Gastroesophageal sphincter (tissue), 3 donors: Measurements from ENCODE around the gene ARFGEF3.

Experiments used
- EP300 ChIP-seq: sonication (generic); formaldehyde crosslinking; IDR thresholded peaks from one replicate; pipeline ENCODE4 v1.6.1; 2017; ENCODE audit warnings: antibody characterized with exemption, mild to moderate bottlenecking
- POLR2A ChIP-seq, 2 donors: fragments of 450-650 bp; IDR thresholded peaks; one replicate each; pipeline ENCODE4 v1.6.1; 2017; ENCODE audit warnings: antibody characterized with exemption in 2 of 2, mild to moderate bottlenecking in 2 of 2, moderate library complexity in 1 of 2
- POLR2AphosphoS5 ChIP-seq: sonication (generic); formaldehyde crosslinking; IDR thresholded peaks from one replicate; pipeline ENCODE4 v1.6.1; 2017; ENCODE audit warnings: antibody characterized with exemption
- TF ChIP-seq, protein P1 (sequence below), 4 experiments: fragments of 200-600 bp in 2 of 4; fragments of 450-650 bp in 2 of 4; sonication (generic) in 1 of 4; IDR thresholded peaks; one replicate each; pipeline ENCODE4 v1.5.1; 2017 to 2019; ENCODE audit warnings: antibody characterized with exemption in 4 of 4, mild to moderate bottlenecking in 2 of 4, moderate library complexity in 2 of 4

GRCh38 chr6:138345565-138346285 is 184.0 kb downstream of the ARFGEF3 start:
- no peak for TF ChIP-seq POLR2A (IDR thresholded peaks at IDR 0.05)
- TF ChIP-seq, protein P1, sequence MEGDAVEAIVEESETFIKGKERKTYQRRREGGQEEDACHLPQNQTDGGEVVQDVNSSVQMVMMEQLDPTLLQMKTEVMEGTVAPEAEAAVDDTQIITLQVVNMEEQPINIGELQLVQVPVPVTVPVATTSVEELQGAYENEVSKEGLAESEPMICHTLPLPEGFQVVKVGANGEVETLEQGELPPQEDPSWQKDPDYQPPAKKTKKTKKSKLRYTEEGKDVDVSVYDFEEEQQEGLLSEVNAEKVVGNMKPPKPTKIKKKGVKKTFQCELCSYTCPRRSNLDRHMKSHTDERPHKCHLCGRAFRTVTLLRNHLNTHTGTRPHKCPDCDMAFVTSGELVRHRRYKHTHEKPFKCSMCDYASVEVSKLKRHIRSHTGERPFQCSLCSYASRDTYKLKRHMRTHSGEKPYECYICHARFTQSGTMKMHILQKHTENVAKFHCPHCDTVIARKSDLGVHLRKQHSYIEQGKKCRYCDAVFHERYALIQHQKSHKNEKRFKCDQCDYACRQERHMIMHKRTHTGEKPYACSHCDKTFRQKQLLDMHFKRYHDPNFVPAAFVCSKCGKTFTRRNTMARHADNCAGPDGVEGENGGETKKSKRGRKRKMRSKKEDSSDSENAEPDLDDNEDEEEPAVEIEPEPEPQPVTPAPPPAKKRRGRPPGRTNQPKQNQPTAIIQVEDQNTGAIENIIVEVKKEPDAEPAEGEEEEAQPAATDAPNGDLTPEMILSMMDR (IDR thresholded peaks at IDR 0.05): no peak
- TF ChIP-seq EP300: no peak
- no peak for TF ChIP-seq POLR2AphosphoS5
